NOMO-1 treated with dmso at 0.1 percent for 144 hours (cell line): ENCODE measurements around the gene BIRC5.

Experiments
- DNase-seq: peaks from one replicate; lab custom pipeline; 2025; ENCODE audit not compliant: unreplicated experiment; lab: John Stamatoyannopoulos, UW

The BIRC5 gene

GRCh38 chr17:78271419-78272170 is 57.5 kb downstream of the BIRC5 start:
- no peak for DNase-seq

DNA sequence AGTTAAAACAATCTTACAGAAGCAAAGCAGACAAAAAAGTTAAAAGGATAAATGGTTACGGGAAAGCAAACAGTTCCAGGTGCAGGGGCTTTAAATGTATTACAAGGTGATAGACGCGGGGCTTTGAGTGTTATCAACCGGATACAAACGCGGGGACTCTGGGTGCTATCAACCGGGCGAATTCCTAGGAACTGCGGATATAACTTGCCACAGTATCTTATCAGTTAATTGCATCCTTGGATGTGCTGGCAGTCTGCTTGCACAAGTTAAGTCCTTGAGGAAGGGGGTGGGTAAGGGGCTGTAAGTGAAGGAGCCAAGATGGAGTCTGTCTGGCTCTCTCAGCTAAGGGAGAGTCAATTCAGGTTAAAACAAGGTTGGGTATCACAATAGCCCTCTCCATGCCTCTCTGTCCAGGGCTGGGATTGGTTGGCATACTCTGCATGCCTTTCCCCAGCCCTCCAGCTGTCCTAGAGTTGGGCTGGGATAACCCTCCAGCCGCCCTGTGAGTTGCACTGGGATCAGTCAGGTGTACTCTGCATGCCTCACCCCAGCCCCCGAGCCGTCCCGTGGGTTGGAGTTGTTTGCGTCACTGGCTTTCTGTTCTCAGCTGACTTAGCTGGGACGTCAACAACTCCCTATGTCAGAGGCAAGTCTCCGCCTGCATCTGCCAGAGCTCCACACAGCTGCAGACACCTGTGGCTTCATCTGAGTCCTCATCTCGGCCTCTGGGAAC is 58.3 kb downstream of the BIRC5 start:
- no peak for DNase-seq

- DNase-seq, result no peak
Measured at GRCh38 chr17:78272914-78273258, 58.8 kb downstream of the BIRC5 start.

DNA sequence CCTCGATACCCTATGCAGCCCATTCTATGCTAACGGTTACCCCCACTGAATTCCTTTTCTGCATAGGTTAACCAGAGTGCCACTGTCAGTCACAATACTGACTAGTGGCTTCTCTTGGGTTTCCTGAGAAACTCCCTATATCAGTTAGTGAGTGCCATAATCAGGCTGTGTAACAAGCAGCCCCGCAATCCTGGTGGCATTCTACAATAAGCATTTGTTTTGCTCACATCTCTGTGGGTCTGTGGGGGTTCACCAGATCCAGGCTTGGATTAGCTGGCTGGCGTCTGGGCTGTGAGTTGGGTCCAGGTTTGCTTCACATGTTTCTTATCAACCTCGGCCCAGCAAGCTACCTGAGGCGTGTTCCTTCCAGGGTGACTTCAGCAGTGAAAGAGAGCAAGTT is 59.8 kb downstream of the BIRC5 start:
- DNase-seq, result no peak
